ENCODE data around the gene EXOC2.

DNA sequence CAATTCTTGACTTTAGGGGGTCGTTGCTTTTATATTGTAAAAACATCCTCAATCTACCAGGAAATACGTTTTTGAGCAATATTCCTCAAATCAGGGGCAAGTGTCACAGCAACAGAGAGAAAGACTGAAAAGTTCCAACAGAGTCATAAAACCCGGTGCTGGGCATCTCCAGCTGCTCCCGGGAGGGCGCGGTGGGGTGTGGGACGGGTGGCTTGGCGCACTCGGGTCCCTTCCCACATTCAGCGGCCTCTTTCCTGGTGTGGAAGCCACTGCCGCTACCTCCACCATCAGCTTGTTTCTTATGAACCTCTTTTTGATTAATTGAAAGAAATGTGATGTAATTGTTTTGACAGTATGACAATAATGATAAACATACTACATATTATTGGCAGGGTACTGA is 203.2 kb downstream of the EXOC2 start:
- TF ChIP-seq, protein P1, sequence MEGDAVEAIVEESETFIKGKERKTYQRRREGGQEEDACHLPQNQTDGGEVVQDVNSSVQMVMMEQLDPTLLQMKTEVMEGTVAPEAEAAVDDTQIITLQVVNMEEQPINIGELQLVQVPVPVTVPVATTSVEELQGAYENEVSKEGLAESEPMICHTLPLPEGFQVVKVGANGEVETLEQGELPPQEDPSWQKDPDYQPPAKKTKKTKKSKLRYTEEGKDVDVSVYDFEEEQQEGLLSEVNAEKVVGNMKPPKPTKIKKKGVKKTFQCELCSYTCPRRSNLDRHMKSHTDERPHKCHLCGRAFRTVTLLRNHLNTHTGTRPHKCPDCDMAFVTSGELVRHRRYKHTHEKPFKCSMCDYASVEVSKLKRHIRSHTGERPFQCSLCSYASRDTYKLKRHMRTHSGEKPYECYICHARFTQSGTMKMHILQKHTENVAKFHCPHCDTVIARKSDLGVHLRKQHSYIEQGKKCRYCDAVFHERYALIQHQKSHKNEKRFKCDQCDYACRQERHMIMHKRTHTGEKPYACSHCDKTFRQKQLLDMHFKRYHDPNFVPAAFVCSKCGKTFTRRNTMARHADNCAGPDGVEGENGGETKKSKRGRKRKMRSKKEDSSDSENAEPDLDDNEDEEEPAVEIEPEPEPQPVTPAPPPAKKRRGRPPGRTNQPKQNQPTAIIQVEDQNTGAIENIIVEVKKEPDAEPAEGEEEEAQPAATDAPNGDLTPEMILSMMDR (IDR thresholded peaks at IDR 0.05) = no peak
- TF ChIP-seq POLR2A (IDR thresholded peaks at IDR 0.05) = no peak

Data from lower leg skin (tissue), 3 donors.